ENCODE data around the gene RILP. TPM values are rescaled to one million over a fixed set of nuclear protein-coding genes. Genes with fewer than 3 reads are reported as not detected.

The RILP gene
- polyA plus RNA-seq, 2 of the 4 experiments (the other 2 are of a cell fraction), result 6.4 to 6.8 TPM

DNA sequence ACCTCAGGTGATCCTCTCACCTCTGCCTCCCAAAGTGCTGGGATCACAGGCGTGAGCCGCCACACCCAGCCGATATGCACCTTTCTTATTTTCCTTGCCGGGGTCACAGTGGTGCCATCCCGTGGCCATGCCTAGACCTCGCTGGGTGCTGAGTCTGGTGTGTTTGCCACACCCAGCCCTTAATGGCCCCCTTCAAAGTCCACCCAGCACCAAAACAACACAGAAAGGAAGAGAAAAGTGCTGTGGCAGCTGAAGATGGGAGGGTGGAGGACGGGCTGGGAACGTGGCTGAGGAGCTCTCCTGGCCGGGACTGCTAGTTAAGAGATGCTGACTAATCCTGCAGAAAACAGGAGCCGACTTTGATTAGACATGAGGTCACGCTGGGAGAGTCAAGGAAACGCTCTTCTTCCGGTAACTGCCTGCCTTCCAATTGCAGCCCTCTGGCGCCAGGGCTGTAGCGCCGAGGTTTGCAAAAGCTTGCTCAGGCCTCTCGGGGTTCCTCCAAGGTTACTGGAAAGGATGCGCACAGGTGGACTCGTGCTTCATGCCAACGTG, 32.0 kb downstream of the RILP start (continued):
- TF ChIP-seq, protein P1, sequence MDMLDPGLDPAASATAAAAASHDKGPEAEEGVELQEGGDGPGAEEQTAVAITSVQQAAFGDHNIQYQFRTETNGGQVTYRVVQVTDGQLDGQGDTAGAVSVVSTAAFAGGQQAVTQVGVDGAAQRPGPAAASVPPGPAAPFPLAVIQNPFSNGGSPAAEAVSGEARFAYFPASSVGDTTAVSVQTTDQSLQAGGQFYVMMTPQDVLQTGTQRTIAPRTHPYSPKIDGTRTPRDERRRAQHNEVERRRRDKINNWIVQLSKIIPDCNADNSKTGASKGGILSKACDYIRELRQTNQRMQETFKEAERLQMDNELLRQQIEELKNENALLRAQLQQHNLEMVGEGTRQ (IDR thresholded peaks at IDR 0.05), result no peak
- TF ChIP-seq TFCP2L1 (CRISPR knock-in tag; IDR thresholded peaks at IDR 0.05) (no peak), RNF2 (IDR thresholded peaks at IDR 0.05; ENCODE audit: borderline replicate concordance, low read depth) (no peak), SMC3 (IDR thresholded peaks at IDR 0.05) (peak; percentile 55; the same call in 2 of the 3 replicates)

DNA sequence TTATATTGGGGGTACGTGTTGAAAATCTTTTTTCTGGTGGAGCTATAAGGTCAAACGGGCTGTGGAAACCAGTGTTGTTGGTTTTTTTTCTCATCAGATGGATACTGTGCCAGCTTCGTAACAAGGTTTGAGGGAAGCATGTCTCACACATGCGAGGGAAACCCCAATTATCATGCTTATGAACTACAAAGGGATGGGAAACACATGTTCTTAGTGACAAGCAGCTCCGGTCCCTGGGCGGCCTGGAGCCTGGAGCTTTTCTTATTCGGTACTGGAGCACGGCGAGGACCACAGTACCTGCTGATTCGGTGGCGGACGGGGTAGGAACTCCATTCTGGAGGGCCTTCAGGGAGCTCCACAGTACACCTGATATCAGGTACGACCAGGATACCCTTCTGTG, 33.6 kb downstream of the RILP start:
- ATAC-seq (no peak), DNase-seq (ENCODE audit: low read depth in 1 of 2, low spot score in 1 of 2) (no peak), FAIRE-seq (no peak)
- POLR2A ChIA-PET, result interaction anchor here (1.7 kb wide), 1 partner anchor 100 kb away, joined by 4 read pairs; the partner anchor contains the start of gene INPP5K
- CTCF ChIA-PET, result interaction anchor here (0.9 to 18.3 kb wide), 9 partner anchors 10 to 49 kb away, joined by 3 to 263 read pairs (median 21); partner anchors contain the start of genes RILP and SLC43A2
- Histone ChIP-seq H3K4me2 (no peak overlapping the region), H3K9me3 (no peaks in the 10 kb centered on the region), H3K27ac (peak overlapping the region in 1 of 2 experiments; percentile 83; a peak in 1 of 6 replicates), H3K4me3 (no peak overlapping the region), H3K4me1 (peaks cover 17% of the 10 kb centered on the region)
- WGBS (ENCODE audit: missing lambda C conversion rate), result 84% methylated on average over 13 of the region's 13 CpGs
- TF ChIP-seq CBX8 (IDR thresholded peaks at IDR 0.05), result no peak
- no peak for TF ChIP-seq HOXA7 (CRISPR knock-in tag; IDR thresholded peaks at IDR 0.05)
- TF ChIP-seq ZC3H11A (IDR thresholded peaks at IDR 0.05), result no peak
- TF ChIP-seq PHF8 (IDR thresholded peaks at IDR 0.05; ENCODE audit: borderline replicate concordance, low read depth), result no peak
- TF ChIP-seq CEBPB (IDR thresholded peaks at IDR 0.05), result no peak
- no peak for TF ChIP-seq FOSB (CRISPR knock-in tag; IDR thresholded peaks at IDR 0.05)
- no peak for TF ChIP-seq RAD21 (conservative IDR thresholded peaks at IDR 0.05 in 1 of 2, IDR thresholded peaks at IDR 0.05 in 1 of 2)
- TF ChIP-seq, protein P1 (IDR thresholded peaks at IDR 0.05), result no peak
- TF ChIP-seq CHD4 (IDR thresholded peaks at IDR 0.05; ENCODE audit: borderline replicate concordance), result no peak
- TF ChIP-seq RNF2 (IDR thresholded peaks at IDR 0.05; ENCODE audit: borderline replicate concordance, low read depth), result no peak
- TF ChIP-seq, protein P2, sequence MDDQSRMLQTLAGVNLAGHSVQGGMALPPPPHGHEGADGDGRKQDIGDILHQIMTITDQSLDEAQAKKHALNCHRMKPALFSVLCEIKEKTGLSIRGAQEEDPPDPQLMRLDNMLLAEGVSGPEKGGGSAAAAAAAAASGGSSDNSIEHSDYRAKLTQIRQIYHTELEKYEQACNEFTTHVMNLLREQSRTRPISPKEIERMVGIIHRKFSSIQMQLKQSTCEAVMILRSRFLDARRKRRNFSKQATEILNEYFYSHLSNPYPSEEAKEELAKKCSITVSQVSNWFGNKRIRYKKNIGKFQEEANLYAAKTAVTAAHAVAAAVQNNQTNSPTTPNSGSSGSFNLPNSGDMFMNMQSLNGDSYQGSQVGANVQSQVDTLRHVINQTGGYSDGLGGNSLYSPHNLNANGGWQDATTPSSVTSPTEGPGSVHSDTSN (IDR thresholded peaks at IDR 0.05), result no peak
- no peak for TF ChIP-seq ZSCAN20 (CRISPR knock-in tag; IDR thresholded peaks at IDR 0.05)
- no peak for TF ChIP-seq RFX5 (IDR thresholded peaks at IDR 0.05)
- TF ChIP-seq BHLHE40 (IDR thresholded peaks at IDR 0.05; ENCODE audit: low read depth, low read length), result no peak
- TF ChIP-seq GATA3 (IDR thresholded peaks at IDR 0.05; ENCODE audit: borderline replicate concordance), result no peak
- TF ChIP-seq TP53 (CRISPR knock-in tag; IDR thresholded peaks at IDR 0.05), result no peak
- TF ChIP-seq EHF (CRISPR knock-in tag; IDR thresholded peaks at IDR 0.05), result no peak
- TF ChIP-seq ESRRA (IDR thresholded peaks at IDR 0.05; ENCODE audit: borderline replicate concordance, low read length), result no peak

DNA sequence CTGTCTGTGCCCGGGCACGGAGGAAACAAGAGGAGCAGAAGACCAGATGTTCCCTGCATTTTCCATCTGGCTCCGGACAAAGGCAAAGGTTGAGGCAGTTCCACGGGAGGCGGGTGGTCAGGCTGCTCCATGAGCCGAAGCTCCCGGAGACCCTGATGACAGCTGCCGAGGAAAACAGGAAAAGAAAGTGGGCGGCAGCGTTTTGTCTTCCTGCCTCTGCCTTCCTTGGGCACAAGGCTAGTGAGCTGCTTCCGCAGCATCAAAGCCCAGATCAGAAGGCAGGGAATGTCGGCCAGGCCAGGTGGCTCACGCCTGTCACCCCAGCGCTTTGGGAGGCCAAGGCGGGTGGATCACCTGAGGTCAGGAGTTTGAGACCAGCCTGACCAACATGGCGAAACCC, 37.3 kb downstream of the RILP start:
- ATAC-seq (no peak), DNase-seq (ENCODE audit: low read depth in 1 of 2, low spot score in 1 of 2) (no peak), FAIRE-seq (no peak)
- Histone ChIP-seq H3K27ac (no peak overlapping the region), H3K4me1 (peaks cover 6% of the 10 kb centered on the region), H3K4me2 (no peak overlapping the region), H3K4me3 (no peak overlapping the region), H3K9me3 (no peaks in the 10 kb centered on the region)
- POLR2A ChIA-PET, result no interaction called here
- 92% methylated on average over 16 of the region's 16 CpGs for WGBS (ENCODE audit: missing lambda C conversion rate)
- TF ChIP-seq KDM1A (IDR thresholded peaks at IDR 0.05; ENCODE audit: low read depth) (no peak), RAD21 (conservative IDR thresholded peaks at IDR 0.05 in 1 of 2, IDR thresholded peaks at IDR 0.05 in 1 of 2) (no peak), CEBPB (IDR thresholded peaks at IDR 0.05) (no peak), TFCP2L1 (CRISPR knock-in tag; IDR thresholded peaks at IDR 0.05) (no peak), ZC3H11A (IDR thresholded peaks at IDR 0.05) (no peak), JUN (IDR thresholded peaks at IDR 0.05) (no peak)
- TF ChIP-seq, protein P3, sequence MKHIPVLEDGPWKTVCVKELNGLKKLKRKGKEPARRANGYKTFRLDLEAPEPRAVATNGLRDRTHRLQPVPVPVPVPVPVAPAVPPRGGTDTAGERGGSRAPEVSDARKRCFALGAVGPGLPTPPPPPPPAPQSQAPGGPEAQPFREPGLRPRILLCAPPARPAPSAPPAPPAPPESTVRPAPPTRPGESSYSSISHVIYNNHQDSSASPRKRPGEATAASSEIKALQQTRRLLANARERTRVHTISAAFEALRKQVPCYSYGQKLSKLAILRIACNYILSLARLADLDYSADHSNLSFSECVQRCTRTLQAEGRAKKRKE (CRISPR knock-in tag; IDR thresholded peaks at IDR 0.05; ENCODE audit: low read depth), result no peak
- TF ChIP-seq, protein P2 (IDR thresholded peaks at IDR 0.05), result no peak
- TF ChIP-seq, protein P4, sequence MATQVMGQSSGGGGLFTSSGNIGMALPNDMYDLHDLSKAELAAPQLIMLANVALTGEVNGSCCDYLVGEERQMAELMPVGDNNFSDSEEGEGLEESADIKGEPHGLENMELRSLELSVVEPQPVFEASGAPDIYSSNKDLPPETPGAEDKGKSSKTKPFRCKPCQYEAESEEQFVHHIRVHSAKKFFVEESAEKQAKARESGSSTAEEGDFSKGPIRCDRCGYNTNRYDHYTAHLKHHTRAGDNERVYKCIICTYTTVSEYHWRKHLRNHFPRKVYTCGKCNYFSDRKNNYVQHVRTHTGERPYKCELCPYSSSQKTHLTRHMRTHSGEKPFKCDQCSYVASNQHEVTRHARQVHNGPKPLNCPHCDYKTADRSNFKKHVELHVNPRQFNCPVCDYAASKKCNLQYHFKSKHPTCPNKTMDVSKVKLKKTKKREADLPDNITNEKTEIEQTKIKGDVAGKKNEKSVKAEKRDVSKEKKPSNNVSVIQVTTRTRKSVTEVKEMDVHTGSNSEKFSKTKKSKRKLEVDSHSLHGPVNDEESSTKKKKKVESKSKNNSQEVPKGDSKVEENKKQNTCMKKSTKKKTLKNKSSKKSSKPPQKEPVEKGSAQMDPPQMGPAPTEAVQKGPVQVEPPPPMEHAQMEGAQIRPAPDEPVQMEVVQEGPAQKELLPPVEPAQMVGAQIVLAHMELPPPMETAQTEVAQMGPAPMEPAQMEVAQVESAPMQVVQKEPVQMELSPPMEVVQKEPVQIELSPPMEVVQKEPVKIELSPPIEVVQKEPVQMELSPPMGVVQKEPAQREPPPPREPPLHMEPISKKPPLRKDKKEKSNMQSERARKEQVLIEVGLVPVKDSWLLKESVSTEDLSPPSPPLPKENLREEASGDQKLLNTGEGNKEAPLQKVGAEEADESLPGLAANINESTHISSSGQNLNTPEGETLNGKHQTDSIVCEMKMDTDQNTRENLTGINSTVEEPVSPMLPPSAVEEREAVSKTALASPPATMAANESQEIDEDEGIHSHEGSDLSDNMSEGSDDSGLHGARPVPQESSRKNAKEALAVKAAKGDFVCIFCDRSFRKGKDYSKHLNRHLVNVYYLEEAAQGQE (IDR thresholded peaks at IDR 0.05), result no peak
- CTCF ChIA-PET, result interaction anchor here (0.6 to 18.3 kb wide), 5 partner anchors 15 to 196 kb away, joined by 3 to 263 read pairs (median 5); no protein-coding TSS in a partner anchor

All from A549 (cell line).